ENCODE measurements around the gene SLX9.

- TF ChIP-seq CTCF (IDR thresholded peaks at IDR 0.05) (no peak), POLR2A (IDR thresholded peaks at IDR 0.05) (no peak)
These were observed 6.5 kb upstream of the SLX9 start for GRCh38 chr21:44933199-44933917.
